Superior temporal gyrus (tissue), 1 donor: Measurements from ENCODE around the gene NR2F1-AS1.
"Not testable (repeated sequence)": the region's sequence is repeated elsewhere in the genome, so short reads cannot be mapped to it uniquely, and the experiment has no call there.

ENCODE experiments used
- DNase-seq: peaks from one replicate; pipeline ENCODE4 v3.0.0-alpha.2; 2016; ENCODE audit errors: extremely low spot score

Gene NR2F1-AS1

DNA sequence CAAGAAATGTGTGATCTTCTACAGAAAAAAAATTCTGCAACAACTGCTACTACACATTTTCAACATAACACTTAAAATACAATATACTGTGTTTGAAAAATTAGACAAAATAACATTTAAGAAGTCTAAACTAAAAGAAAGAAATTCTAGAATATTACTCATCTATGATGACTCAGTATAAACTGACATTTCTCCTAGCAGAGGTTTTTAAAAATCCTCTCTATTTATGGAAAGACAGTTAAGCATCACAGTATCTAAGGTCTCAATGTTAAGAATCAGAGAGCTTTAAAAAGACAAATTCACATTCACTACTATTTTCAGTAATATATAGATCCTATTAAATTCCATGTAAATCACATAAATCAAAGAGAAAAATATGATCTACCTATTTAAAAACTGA, 61.3 kb downstream of the NR2F1-AS1 start:
- DNase-seq, result no peak

DNA sequence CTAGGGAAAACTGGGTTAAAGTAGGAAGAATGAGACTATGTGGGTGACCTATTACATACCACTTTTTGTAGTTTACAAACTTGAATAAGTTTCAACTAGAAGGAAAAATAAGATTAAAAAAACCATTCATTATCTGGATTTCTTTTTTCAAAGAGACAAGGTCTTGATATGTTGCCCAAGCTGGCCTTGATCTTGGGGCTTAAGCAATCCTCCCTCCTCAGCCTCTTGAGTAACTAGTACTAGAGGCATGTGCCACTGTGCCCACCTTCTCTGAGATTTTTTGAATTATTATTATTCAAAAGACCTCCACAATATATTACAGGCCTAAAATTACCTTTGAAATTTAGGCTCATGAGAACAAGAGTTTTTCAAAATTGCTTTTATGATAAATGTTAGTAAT, 63.2 kb downstream of the NR2F1-AS1 start:
- DNase-seq, result no peak

- no peak for DNase-seq
Observed at GRCh38 chr5:93513298-93513697, 67.7 kb downstream of the NR2F1-AS1 start.

GRCh38 chr5:93512799-93513198, 68.2 kb downstream of the NR2F1-AS1 start:
- no peak for DNase-seq

DNA sequence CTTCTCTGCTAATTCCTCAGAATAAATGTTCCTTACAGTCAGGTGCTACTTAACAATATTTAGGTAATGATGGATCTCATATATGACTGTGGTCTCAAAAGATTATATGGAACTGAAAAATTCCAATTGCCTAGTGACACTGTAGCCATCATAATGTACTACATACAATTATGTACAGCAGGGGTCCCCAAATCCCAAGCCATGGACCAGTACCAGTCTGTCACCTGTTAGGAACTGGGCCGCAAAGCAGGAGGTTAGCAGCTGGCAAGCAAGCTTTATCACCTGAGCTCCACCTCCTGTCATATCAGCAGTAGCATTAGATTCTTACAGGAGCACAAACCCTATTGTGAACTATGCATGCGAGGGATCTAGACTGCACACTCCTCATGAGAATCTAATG, 69.6 kb downstream of the NR2F1-AS1 start:
- DNase-seq, result no peak

- DNase-seq, result peak; percentile 6
Observed at GRCh38 chr5:93510626-93511380, 70.2 kb downstream of the NR2F1-AS1 start.

GRCh38 chr5:93505553-93505952, 75.5 kb downstream of the NR2F1-AS1 start:
- DNase-seq, result not testable (repeated sequence)

- DNase-seq, result no peak
Observed at GRCh38 chr5:93503598-93504067, 77.4 kb downstream of the NR2F1-AS1 start.

DNA sequence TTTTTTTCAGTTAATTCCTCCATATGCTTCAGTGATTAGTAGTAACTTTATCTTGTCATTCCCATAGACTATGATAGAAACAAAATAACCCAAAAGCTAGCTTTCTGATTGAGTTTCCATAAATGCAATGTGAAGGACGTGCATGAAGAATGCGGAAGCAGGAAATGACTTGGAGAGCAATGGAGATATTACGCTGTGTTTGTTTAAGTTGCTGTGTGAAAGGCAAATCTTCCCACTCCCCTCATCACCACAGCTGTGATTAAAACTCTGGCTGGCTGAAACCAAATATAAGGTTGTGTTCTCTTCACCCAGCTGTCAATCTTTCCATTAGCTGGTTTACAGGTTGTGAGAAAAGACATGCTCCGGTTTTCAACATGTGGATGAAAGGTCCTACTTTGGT, 83.9 kb downstream of the NR2F1-AS1 start:
- DNase-seq, result no peak

DNA sequence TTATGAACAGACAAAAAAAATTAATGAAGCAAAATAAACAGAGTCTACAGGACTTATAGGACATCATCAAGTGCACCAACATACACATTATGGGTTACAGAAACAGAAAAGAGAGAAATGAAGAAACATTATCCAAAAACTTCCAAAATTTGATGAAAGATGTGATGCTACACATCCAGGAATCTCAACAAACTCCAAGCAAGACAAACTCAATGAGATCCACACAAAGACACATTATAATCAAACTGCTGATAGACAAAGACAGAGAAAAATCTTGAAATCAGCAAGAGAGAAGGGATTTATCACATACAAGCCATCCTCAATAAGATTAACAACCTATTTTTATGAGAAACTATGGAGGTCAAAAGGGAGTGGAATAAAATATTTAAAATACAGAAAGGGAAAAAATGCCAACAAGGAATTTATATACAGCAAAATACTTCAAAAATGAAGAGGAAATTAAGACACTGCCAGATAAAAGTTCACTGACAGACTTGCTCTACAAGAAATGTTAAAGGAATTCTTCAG, 101.0 kb downstream of the NR2F1-AS1 start:
- DNase-seq, result no peak

- no peak for DNase-seq
Observed at GRCh38 chr5:93477816-93478215, 103.2 kb downstream of the NR2F1-AS1 start.

DNA sequence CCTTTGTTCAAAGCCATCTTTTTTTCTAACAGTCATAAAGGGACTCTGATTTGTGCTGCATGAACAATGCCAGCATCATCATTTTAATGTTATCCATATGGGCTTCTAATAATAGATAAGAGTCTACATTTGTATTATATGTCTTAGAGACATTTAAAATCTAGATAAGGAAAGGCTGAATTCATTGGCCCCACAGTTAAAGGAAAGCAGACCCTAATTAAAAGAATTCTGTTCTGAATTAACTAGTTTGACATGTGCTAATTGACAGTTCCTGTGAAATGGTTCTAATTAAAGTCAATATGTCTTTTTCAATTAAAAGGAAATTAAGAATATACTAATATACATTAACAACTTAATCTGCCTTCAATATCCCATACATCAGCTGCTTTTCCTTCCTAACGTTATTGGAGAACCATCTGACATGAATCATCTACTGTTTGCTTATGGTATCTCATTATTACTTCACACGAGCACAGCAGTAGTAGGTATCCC, 104.7 kb downstream of the NR2F1-AS1 start:
- no peak for DNase-seq

GRCh38 chr5:93462916-93463315, 118.1 kb downstream of the NR2F1-AS1 start:
- no peak for DNase-seq

- no peak for DNase-seq
Observed at GRCh38 chr5:93461756-93462155, 119.3 kb downstream of the NR2F1-AS1 start.

DNA sequence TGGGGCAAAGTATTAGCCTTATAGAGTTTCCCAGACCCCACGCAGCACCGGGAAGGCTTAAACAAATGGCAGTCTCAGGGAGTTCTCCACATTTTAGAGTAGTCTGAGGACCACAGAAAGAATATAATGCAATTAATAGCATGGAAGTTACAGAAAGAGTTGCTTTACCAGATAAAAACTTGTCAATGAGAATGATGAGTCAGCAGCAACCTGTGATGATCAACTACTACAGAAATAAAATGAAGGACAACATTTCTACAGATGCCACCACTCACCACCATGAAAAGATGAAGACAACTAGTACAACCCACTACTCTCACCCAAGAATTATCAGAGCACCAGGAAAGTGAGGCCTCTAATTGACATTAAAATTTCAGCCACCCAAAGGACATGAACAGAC, 120.7 kb downstream of the NR2F1-AS1 start:
- DNase-seq, result no peak

DNA sequence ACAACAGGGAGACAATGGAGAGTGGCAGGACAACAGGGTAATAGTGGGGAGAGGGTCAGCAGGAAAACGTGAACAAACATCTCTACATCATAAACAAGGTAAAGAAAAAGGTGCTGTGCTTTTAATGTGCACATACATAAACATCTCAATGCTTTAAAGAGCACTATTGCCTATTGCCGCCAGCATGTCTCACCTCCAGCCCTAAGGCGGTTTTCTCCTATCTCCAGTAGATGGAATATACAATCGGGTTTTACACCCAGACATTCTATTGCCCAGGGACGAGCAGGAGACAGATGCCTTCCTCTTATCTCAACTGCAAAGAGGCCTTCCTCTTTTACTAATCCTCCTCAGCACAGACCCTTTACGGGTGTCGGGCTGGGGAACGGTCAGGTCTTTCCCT, 124.2 kb downstream of the NR2F1-AS1 start:
- DNase-seq, result not testable (repeated sequence)

DNA sequence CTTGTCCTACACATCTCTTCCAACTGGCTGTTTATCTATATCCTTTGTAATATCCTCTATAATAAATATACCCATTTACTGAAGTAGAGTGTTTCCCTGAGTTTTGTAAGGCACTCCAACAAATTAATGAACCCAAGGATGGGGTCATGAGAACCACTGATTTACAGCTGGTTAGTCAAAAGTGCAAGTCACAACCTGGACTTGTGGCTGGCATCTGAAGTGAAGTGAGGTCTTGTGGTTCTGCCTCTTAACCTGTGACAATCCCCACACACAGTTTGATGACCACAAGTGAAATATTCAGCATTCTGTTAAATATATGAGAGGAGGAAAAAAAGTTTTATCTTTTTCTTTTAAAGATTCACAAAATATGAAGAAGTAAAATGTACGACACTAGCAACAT, 126.1 kb downstream of the NR2F1-AS1 start:
- DNase-seq, result no peak

- no peak for DNase-seq
Observed at GRCh38 chr5:93452255-93452654, 128.8 kb downstream of the NR2F1-AS1 start.

DNA sequence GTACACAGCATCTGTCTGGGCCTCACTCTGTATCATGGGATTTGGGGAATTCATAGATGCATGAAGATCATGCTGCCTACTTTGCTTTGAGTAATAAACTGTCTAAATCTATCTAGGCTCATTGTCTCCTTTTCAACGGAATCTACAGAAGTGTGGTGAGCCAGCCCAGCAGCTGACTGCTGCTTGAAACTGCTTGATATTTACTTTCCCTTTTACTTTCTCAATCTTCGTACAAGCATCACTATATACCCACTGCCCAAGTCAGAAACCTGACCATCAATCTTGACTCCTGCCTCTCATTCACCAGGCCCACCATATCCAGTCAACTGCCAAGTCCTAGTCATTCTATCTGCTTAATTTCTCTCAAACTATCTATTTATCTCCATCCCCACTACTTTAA, 142.9 kb downstream of the NR2F1-AS1 start:
- no peak for DNase-seq

DNA sequence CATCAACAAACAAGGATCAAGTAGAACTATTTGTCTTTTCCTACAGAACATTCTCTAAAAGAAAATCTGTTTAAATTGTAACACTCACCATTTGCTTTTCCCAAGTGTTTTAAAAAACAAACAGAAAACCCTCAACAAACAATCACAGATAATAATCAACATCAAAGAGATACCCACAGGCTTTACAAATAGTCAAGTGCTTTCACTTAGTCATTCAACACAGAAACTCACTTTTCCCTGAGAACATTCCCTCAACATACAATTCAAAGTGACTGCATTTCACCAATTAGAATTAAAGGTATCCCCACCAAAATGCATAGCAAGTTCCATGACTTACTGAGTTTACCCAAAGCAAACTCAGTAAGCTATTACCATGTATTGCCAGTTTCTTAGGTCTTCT, 144.9 kb downstream of the NR2F1-AS1 start:
- DNase-seq, result no peak

- no peak for DNase-seq
Observed at GRCh38 chr5:93433422-93433821, 147.6 kb downstream of the NR2F1-AS1 start.

- no peak for DNase-seq
Observed at GRCh38 chr5:93431250-93431649, 149.8 kb downstream of the NR2F1-AS1 start.

GRCh38 chr5:93430673-93431199, 150.3 kb downstream of the NR2F1-AS1 start:
- DNase-seq, result no peak
